H1 (cell line): ENCODE measurements around the gene APOBEC3C.
"Not testable (repeated sequence)": the region's sequence is repeated elsewhere in the genome, so short reads cannot be mapped to it uniquely, and the experiment has no call there.

Experiments used
- BCL11A ChIP-seq, 2 experiments: IDR thresholded peaks; one replicate each; pipeline ENCODE4 v1.6.1; 2011; ENCODE audit warnings: low read depth in 2 of 2, low read length in 2 of 2, mild to moderate bottlenecking in 2 of 2
- BRCA1 ChIP-seq: IDR thresholded peaks from 2 replicates; pipeline ENCODE4 v1.6.1; 2012; ENCODE audit warnings: low read depth, low read length, improper control_type of control experiment
- CEBPB ChIP-seq: IDR thresholded peaks from 2 replicates; pipeline ENCODE4 v1.6.1; 2012; ENCODE audit warnings: low read depth, low read length
- EP300 ChIP-seq, 2 experiments: IDR thresholded peaks; 1 replicate in 1 of 2; 2 replicates in 1 of 2; pipeline ENCODE4 v1.6.1; 2011 to 2012; ENCODE audit warnings: low read depth in 2 of 2, low read length in 2 of 2, mild to moderate bottlenecking in 2 of 2, borderline replicate concordance in 1 of 2, inconsistent platforms in 1 of 2, moderate library complexity in 1 of 2
- FOSL1 ChIP-seq: IDR thresholded peaks from 2 replicates; pipeline ENCODE4 v1.6.1; 2011; ENCODE audit warnings: mild to moderate bottlenecking, low read depth, low read length, moderate library complexity; ENCODE audit not compliant: insufficient read depth
- HDAC2 ChIP-seq, 2 experiments: fragments of 300-600 bp in 1 of 2; sonication (generic) in 1 of 2; IDR thresholded peaks; 2 replicates each; pipeline ENCODE4 v1.6.1; 2011 to 2012; ENCODE audit warnings: low read depth in 2 of 2, low read length in 2 of 2, mild to moderate bottlenecking in 2 of 2, moderate library complexity in 2 of 2, borderline replicate concordance in 1 of 2, inconsistent platforms in 1 of 2
- JUN ChIP-seq: IDR thresholded peaks from 2 replicates; pipeline ENCODE4 v1.6.1; 2011; ENCODE audit warnings: low read depth, mild to moderate bottlenecking, improper control_type of control experiment, low read length
- RAD21 ChIP-seq, 2 experiments: IDR thresholded peaks in 1 of 2; conservative IDR thresholded peaks in 1 of 2; 2 replicates each; pipeline ENCODE4 v1.6.1; 2011; ENCODE audit warnings: low read depth in 2 of 2, low read length in 2 of 2, improper control_type of control experiment in 1 of 2, inconsistent platforms in 1 of 2, mild to moderate bottlenecking in 1 of 2, moderate library complexity in 1 of 2
- RNF2 ChIP-seq: fragments of 200-900, 300-1000 bp; sonication (generic); IDR thresholded peaks from 2 replicates; pipeline ENCODE4 v1.7.1; 2016; ENCODE audit warnings: borderline replicate concordance, low read depth, mild to moderate bottlenecking, antibody characterized with exemption, low read length; ENCODE audit not compliant: poor library complexity, severe bottlenecking; ENCODE audit errors: missing control alignments
- SP4 ChIP-seq: IDR thresholded peaks from 2 replicates; pipeline ENCODE4 v1.6.1; 2012; ENCODE audit warnings: low read length, inconsistent platforms
- YY1 ChIP-seq: IDR thresholded peaks from 2 replicates; pipeline ENCODE4 v1.6.1; 2011; ENCODE audit warnings: low read depth, mild to moderate bottlenecking, low read length
- TF ChIP-seq, protein P1 (sequence below): IDR thresholded peaks from 2 replicates; pipeline ENCODE4 v1.6.1; 2011; ENCODE audit warnings: low read length, improper control_type of control experiment
- TF ChIP-seq, protein P2 (sequence below), 3 experiments: IDR thresholded peaks; 1 replicate in 2 of 3; 2 replicates in 1 of 3; pipeline versions ENCODE4 v1.5.1 to v1.6.1; 2011; ENCODE audit warnings: low read length in 3 of 3, mild to moderate bottlenecking in 3 of 3, inconsistent platforms in 2 of 3, low read depth in 1 of 3, moderate library complexity in 1 of 3; ENCODE audit not compliant: insufficient read depth in 1 of 3; ENCODE audit errors: control extremely low read depth in 1 of 3
- TF ChIP-seq, protein P3 (sequence below): IDR thresholded peaks from 2 replicates; pipeline ENCODE4 v1.6.1; 2012; ENCODE audit warnings: inconsistent platforms

DNA sequence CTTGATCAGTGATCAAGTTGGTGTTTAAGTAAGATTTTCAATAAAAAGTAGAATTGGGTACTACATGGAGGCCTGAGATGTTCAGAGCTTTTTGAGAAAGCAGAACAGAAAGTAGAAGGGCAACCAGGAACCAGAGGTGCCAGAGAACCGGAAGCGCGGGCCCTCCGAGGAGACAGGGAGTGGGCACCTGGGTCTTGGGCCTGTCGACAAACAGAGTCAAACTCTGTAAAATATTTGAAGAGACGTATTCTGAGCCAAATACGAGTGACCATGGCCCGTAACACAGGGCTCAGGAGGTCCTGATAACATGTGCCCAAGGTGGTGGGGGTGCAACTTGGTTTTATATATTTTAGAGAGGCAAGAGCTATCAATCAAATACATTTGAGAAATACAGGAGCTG is 49.8 kb downstream of the APOBEC3C start:
- TF ChIP-seq, protein P1, sequence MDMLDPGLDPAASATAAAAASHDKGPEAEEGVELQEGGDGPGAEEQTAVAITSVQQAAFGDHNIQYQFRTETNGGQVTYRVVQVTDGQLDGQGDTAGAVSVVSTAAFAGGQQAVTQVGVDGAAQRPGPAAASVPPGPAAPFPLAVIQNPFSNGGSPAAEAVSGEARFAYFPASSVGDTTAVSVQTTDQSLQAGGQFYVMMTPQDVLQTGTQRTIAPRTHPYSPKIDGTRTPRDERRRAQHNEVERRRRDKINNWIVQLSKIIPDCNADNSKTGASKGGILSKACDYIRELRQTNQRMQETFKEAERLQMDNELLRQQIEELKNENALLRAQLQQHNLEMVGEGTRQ: not testable (repeated sequence)
- TF ChIP-seq, protein P2, sequence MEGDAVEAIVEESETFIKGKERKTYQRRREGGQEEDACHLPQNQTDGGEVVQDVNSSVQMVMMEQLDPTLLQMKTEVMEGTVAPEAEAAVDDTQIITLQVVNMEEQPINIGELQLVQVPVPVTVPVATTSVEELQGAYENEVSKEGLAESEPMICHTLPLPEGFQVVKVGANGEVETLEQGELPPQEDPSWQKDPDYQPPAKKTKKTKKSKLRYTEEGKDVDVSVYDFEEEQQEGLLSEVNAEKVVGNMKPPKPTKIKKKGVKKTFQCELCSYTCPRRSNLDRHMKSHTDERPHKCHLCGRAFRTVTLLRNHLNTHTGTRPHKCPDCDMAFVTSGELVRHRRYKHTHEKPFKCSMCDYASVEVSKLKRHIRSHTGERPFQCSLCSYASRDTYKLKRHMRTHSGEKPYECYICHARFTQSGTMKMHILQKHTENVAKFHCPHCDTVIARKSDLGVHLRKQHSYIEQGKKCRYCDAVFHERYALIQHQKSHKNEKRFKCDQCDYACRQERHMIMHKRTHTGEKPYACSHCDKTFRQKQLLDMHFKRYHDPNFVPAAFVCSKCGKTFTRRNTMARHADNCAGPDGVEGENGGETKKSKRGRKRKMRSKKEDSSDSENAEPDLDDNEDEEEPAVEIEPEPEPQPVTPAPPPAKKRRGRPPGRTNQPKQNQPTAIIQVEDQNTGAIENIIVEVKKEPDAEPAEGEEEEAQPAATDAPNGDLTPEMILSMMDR (IDR thresholded peaks at IDR 0.05; ENCODE audit: control extremely low read depth in 1 of 3, insufficient read depth in 1 of 3, low read depth in 1 of 3, low read length in 3 of 3): not testable (repeated sequence)
- not testable (repeated sequence) for TF ChIP-seq FOSL1; YY1; CEBPB; JUN; BRCA1; RAD21 (IDR thresholded peaks at IDR 0.05 in 1 of 2, conservative IDR thresholded peaks at IDR 0.05 in 1 of 2; ENCODE audit: low read depth in 2 of 2, low read length in 2 of 2); HDAC2 (IDR thresholded peaks at IDR 0.05; ENCODE audit: borderline replicate concordance in 1 of 2, low read depth in 2 of 2, low read length in 2 of 2); EP300 (IDR thresholded peaks at IDR 0.05; ENCODE audit: borderline replicate concordance in 1 of 2, low read depth in 2 of 2, low read length in 2 of 2); RNF2; BCL11A (IDR thresholded peaks at IDR 0.05; ENCODE audit: low read depth in 2 of 2, low read length in 2 of 2); SP4
- TF ChIP-seq, protein P3, sequence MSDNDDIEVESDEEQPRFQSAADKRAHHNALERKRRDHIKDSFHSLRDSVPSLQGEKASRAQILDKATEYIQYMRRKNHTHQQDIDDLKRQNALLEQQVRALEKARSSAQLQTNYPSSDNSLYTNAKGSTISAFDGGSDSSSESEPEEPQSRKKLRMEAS: not testable (repeated sequence)
